Activated CD8-positive, alpha-beta T cell treated with anti-CD3 and anti-CD28 coated beads for 36 hours (primary cell): ENCODE results near the gene THAP7. TPM values are rescaled to one million over a fixed set of nuclear protein-coding genes. Genes with fewer than 3 reads are reported as not detected.

Experiments
- ATAC-seq: fragments of 200-7000 bp; cut with Tn5 transposase; one replicate; pipeline ENCODE4 v1.10.0; 2021; ENCODE audit warnings: mild to moderate bottlenecking, moderate library complexity
- CTCF ChIA-PET: fragments of 350-600 bp; sonication (Branson Sonifier 250); formaldehyde crosslinking; loops from one replicate; lab custom pipeline; 2021; ENCODE audit warnings: antibody characterized with exemption; lab: Charles Lee
- POLR2A ChIA-PET: fragments of 350-600 bp; sonication (Branson Sonifier 250); formaldehyde crosslinking; loops from one replicate; lab custom pipeline; 2021; ENCODE audit warnings: antibody characterized with exemption; lab: Charles Lee
- DNase-seq: peaks from one replicate; pipeline ENCODE4 v3.0.0-alpha.2; 2020
- H3K27ac Mint-ChIP-seq: one replicate; pipeline ENCODE4 v1.8.0; 2021; ENCODE audit warnings: mild to moderate bottlenecking, mixed read lengths
- H3K27me3 Mint-ChIP-seq: one replicate; pipeline ENCODE4 v1.8.0; 2021; ENCODE audit warnings: mixed read lengths
- H3K36me3 Mint-ChIP-seq: one replicate; pipeline ENCODE4 v1.8.0; 2021; ENCODE audit warnings: low read depth, mixed read lengths
- H3K4me1 Mint-ChIP-seq: one replicate; pipeline ENCODE4 v1.8.0; 2021; ENCODE audit warnings: low read depth, mixed read lengths
- H3K4me3 Mint-ChIP-seq: one replicate; pipeline ENCODE4 v1.8.0; 2021; ENCODE audit warnings: mild to moderate bottlenecking, moderate library complexity, mixed read lengths
- H3K9me3 Mint-ChIP-seq: one replicate; pipeline ENCODE4 v1.8.0; 2021; ENCODE audit warnings: mixed read lengths
- intact Hi-C: fragments of 100-400 bp; cut with micrococcal nuclease; formaldehyde crosslinking; loops from one replicate; pipeline ENCODE4 v1.10.0; 2022
- total RNA-seq, 2 experiments: library from RNA; stranded (reverse); gene quantifications; one replicate each; pipeline ENCODE4 v1.2.3, GENCODE V29; 2021
- TF ChIP-seq, protein P1 (sequence below): fragments of 200-600 bp; IDR thresholded peaks from one replicate; pipeline ENCODE4 v1.8.0; 2022; ENCODE audit warnings: antibody characterized with exemption, mild to moderate bottlenecking

Gene THAP7
- total RNA-seq, 2 experiments from 2014 or later, result 23.7 to 23.8 TPM

DNA sequence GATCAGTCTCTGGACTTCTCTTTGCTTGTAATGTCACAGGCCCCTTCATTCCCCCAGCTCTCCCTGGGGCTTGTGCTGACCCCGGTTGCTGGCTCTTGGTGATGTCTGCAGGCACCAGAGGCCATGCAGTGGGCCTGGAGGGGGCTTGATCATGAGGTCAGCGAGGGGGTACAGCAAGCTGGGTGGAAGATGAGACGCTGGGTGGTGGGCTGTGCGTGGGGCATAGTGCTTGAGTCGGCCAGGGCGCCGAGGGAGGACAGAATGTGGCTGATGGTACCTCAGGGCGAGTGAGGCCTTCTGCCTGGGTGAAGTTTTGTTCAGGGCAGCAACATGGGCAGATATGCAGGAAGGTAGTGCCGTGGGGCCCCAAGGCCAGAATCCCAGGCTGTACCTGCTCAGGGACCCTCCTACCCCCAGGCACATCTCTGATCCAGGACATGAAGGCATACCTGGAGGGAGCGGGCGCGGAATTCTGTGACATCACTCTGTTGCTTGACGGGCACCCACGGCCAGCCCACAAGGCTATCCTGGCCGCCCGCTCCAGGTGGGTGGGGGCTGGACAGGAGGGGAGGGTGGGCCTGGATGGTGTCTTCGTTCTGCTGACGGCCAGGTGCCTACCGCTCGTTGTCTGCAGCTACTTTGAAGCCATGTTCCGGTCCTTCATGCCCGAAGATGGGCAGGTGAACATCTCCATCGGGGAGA lies 6.4 kb downstream of the THAP7 start:
- no peaks in the 10 kb centered on the region for H3K9me3 Mint-ChIP-seq
- peaks cover 2% of the 10 kb centered on the region for H3K36me3 Mint-ChIP-seq
- no peak overlapping the region for H3K4me3 Mint-ChIP-seq
- TF ChIP-seq, protein P1, sequence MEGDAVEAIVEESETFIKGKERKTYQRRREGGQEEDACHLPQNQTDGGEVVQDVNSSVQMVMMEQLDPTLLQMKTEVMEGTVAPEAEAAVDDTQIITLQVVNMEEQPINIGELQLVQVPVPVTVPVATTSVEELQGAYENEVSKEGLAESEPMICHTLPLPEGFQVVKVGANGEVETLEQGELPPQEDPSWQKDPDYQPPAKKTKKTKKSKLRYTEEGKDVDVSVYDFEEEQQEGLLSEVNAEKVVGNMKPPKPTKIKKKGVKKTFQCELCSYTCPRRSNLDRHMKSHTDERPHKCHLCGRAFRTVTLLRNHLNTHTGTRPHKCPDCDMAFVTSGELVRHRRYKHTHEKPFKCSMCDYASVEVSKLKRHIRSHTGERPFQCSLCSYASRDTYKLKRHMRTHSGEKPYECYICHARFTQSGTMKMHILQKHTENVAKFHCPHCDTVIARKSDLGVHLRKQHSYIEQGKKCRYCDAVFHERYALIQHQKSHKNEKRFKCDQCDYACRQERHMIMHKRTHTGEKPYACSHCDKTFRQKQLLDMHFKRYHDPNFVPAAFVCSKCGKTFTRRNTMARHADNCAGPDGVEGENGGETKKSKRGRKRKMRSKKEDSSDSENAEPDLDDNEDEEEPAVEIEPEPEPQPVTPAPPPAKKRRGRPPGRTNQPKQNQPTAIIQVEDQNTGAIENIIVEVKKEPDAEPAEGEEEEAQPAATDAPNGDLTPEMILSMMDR, result no peak
- CTCF ChIA-PET, result no interaction called here
- H3K27ac Mint-ChIP-seq, result no peak overlapping the region
- DNase-seq (no peak), ATAC-seq (no peak)
- intact Hi-C loops, result no loop called here
- H3K27me3 Mint-ChIP-seq, result no peaks in the 10 kb centered on the region
- POLR2A ChIA-PET, result interaction anchor here (2.8 kb wide), 1 partner anchor 13 kb away, joined by 8 read pairs; the partner anchor contains the start of gene LZTR1
- H3K4me1 Mint-ChIP-seq, result peaks cover 7% of the 10 kb centered on the region

DNA sequence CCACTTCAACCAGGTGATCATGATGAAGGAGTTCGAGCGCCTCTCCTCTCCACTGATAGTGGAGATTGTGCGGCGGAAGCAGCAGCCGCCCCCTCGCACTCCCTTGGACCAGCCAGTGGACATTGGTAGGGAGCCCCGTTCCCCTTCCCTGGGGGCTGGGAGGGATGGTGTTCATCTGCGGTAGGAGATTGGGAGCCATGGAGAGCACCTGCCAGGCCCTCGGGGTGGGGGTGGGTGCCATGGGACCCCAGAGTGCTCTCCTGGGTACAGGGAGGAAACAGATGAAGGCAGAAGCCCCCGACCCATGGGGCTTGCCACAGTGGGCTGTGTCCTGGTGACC lies 7.0 kb downstream of the THAP7 start:
- intact Hi-C loops, result no loop called here
- Mint-ChIP-seq H3K9me3 (no peaks in the 10 kb centered on the region), H3K27ac (no peak overlapping the region), H3K27me3 (no peaks in the 10 kb centered on the region), H3K4me1 (peaks cover 3% of the 10 kb centered on the region), H3K36me3 (peaks cover 5% of the 10 kb centered on the region), H3K4me3 (no peak overlapping the region)
- ATAC-seq (no peak), DNase-seq (no peak)
- CTCF ChIA-PET, result no interaction called here
- TF ChIP-seq, protein P1, result no peak
- POLR2A ChIA-PET, result interaction anchor here (2.8 kb wide), 1 partner anchor 13 kb away, joined by 8 read pairs; the partner anchor contains the start of gene LZTR1

DNA sequence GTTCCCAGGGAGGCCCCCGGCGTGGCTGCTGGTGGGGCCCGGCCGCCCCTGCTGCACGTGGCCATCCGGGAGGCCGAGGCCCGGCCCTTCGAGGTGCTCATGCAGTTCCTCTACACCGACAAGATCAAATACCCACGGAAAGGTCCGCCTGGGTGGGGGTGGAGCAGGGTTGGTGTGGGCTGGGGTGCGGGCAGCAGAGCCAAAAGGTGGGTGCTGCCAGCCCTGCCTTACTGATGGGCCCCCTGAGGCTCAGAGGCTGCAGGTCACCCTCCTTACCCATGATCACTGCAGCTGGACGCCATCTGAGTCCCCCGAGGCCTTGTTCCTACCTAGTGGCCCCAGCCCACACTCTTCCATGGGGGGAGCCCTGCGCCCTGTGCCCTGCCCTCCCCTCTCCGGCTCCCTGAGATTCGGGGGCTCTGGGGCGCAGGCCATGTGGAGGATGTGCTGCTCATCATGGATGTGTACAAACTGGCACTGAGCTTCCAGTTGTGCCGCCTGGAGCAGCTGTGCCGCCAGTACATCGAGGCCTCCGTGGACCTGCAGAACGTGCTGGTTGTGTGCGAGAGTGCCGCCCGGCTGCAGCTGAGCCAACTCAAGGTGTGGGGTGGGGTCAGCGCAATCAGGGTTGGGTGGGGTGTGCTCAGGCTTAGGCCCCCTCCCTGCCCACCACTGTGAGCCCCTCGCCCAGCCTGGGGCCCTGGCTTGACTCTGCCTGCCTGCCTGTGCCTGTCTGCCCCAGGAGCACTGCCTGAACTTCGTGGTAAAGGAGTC lies 7.6 kb downstream of the THAP7 start:
- intact Hi-C loops, result no loop called here
- no peak overlapping the region for H3K27ac Mint-ChIP-seq
- H3K27me3 Mint-ChIP-seq, result no peaks in the 10 kb centered on the region
- H3K36me3 Mint-ChIP-seq, result peaks cover 5% of the 10 kb centered on the region
- no peaks in the 10 kb centered on the region for H3K9me3 Mint-ChIP-seq
- CTCF ChIA-PET, result no interaction called here
- no peak overlapping the region for H3K4me3 Mint-ChIP-seq
- ATAC-seq, result no peak
- DNase-seq, result no peak
- TF ChIP-seq, protein P1, result no peak
- H3K4me1 Mint-ChIP-seq, result peaks cover 3% of the 10 kb centered on the region
- POLR2A ChIA-PET, result interaction anchor here (2.8 kb wide), 1 partner anchor 12 kb away, joined by 8 read pairs; the partner anchor contains the start of gene LZTR1

DNA sequence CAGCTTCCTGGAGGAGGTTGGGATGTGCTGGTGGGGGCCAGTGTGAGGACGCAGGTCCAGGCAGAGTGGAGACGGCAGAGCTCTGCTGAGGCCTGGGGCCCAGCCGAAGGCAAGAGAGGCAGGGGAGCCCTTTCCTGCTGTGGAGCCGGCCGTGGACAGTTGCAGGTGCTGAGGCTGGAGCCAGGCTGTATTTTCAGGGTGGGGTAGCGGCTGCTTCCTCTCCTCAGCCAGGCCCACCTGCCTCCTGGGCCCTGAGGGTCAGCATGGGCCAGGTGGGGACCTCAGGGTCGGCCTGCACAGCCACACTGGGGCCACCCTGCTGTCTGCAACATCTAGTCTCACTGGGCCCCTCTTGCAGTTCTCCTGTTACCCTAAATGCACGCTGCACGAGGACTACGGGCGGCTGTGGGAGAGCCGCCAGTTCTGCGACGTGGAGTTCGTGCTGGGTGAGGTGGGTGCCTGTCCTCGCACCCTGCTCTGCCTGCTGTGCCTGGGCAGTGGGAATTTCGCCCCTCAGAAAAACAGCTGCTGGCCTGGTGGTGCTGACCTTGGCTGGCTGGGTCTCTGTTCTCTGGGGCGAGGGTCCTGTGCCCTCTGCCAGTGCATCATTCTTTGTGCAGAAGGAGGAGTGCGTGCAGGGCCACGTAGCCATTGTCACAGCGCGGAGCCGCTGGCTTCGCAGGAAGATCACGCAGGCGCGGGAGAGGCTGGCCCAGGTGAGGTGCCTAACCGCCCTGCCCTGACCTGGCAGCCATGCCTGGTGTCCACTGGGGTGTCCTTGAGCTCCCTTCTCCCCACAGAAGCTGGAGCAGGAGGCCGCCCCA lies 8.4 kb downstream of the THAP7 start:
- Mint-ChIP-seq H3K4me1 (peaks cover 6% of the 10 kb centered on the region), H3K4me3 (no peak overlapping the region), H3K27ac (no peak overlapping the region), H3K9me3 (no peaks in the 10 kb centered on the region), H3K36me3 (peaks cover 5% of the 10 kb centered on the region), H3K27me3 (no peaks in the 10 kb centered on the region)
- no peak for DNase-seq
- CTCF ChIA-PET, result no interaction called here
- POLR2A ChIA-PET, result interaction anchor here (2.8 kb wide), 1 partner anchor 11 kb away, joined by 8 read pairs; the partner anchor contains the start of gene LZTR1
- ATAC-seq, result no peak
- TF ChIP-seq, protein P1, result no peak
- intact Hi-C loops, result no loop called here
